ENCODE data around the gene NR1I2.

NR1I2 gene

GRCh38 chr3:119781330-119782198 lies at the start of gene NR1I2:
NR1I2 (plus strand) TSS chr3:119782101.
- no peak for DNase-seq

- DNase-seq: no peak
These were observed 48.1 kb upstream of the NR1I2 start for GRCh38 chr3:119733812-119734211.

GRCh38 chr3:119738741-119739140 lies 43.2 kb upstream of the NR1I2 start:
- no peak for DNase-seq

- no peak for DNase-seq
These were observed 40.0 kb upstream of the NR1I2 start for GRCh38 chr3:119741657-119742590.

GRCh38 chr3:119743921-119744320 lies 38.0 kb upstream of the NR1I2 start:
- DNase-seq: no peak

GRCh38 chr3:119745942-119746341 lies 36.0 kb upstream of the NR1I2 start:
- DNase-seq: no peak

GRCh38 chr3:119746423-119746822 lies 35.5 kb upstream of the NR1I2 start:
- no peak for DNase-seq

- no peak for DNase-seq
These were observed 34.5 kb upstream of the NR1I2 start for GRCh38 chr3:119747357-119747756.

- DNase-seq: no peak
These were observed 32.9 kb upstream of the NR1I2 start for GRCh38 chr3:119748991-119749390.

GRCh38 chr3:119751423-119751822 lies 30.5 kb upstream of the NR1I2 start:
- DNase-seq: no peak

GRCh38 chr3:119759962-119760361 lies 21.9 kb upstream of the NR1I2 start:
- no peak for DNase-seq

GRCh38 chr3:119762876-119763275 lies 19.0 kb upstream of the NR1I2 start:
- no peak for DNase-seq

GRCh38 chr3:119763466-119763865 lies 18.4 kb upstream of the NR1I2 start:
- DNase-seq: no peak

GRCh38 chr3:119765239-119765638 lies 16.7 kb upstream of the NR1I2 start:
- DNase-seq: no peak

GRCh38 chr3:119767936-119768601 lies 13.8 kb upstream of the NR1I2 start:
- DNase-seq: no peak

GRCh38 chr3:119768668-119769393 lies 13.1 kb upstream of the NR1I2 start:
- DNase-seq: no peak

- DNase-seq: no peak
These were observed 12.3 kb upstream of the NR1I2 start for GRCh38 chr3:119769394-119770149.

- no peak for DNase-seq
These were observed 7.5 kb upstream of the NR1I2 start for GRCh38 chr3:119774444-119774843.

- no peak for DNase-seq
These were observed 5.6 kb upstream of the NR1I2 start for GRCh38 chr3:119776304-119776703.

- no peak for DNase-seq
These were observed 3.7 kb upstream of the NR1I2 start for GRCh38 chr3:119778176-119778575.

GRCh38 chr3:119778811-119779210 lies 3.1 kb upstream of the NR1I2 start:
- no peak for DNase-seq

Data from HCEC 1CT (cell line).